Measurements from ENCODE around the gene RAP1A.

RAP1A gene

DNA sequence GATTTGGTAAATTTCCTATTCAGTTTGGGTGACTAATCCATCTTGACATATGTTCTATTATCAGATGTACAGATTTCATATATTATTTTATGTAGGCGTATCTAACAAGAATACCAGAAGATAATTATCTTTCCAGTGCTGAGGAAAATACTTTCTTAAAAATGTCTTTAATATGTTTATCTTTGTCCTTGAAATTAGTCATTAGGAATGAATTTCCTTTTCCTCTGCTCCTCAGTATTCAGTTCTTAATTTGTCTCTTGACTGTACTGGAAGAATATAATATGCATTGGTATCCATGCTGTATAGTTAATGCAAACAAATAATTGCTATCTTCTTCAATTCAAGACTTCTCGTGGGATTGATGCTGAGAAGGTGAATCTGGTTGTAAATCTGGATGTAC lies 142.7 kb downstream of the RAP1A start:
- ChIA-PET POLR2A (ENCODE audit: low non-redundant PET) (no interaction called here), CTCF (interaction anchor here (0.7 kb wide), 1 partner anchor 547 kb away, joined by 5 read pairs; no protein-coding TSS in a partner anchor)
- no peak for TF ChIP-seq CTCF (conservative IDR thresholded peaks at IDR 0.05; ENCODE audit: low read depth)

More for the DNA sequence above, 142.7 kb downstream of the RAP1A start:
- no peak overlapping the region for H3K27ac ChIP-seq
- no peak for DNase-seq (ENCODE audit: low spot score)

Measured in RWPE1 (cell line).